Activated T-helper 1 cell treated with anti-CD3 and anti-CD28 coated beads, Interleukin-12 subunit alpha, Interleukin-12 subunit beta, Interleukin-2, Interleukin-4 antibody, amounts not matched to agents 30 ng/mL and 10 ng/mL and 1 ng/mL, durations not matched to agents 14 hours and 24 hours and 36 hours (primary cell): Measurements from ENCODE around the gene MACC1. TPM values are rescaled to one million over a fixed set of nuclear protein-coding genes. Genes with fewer than 3 reads are reported as not detected.

ENCODE experiments used
- DNase-seq: peaks from one replicate; pipeline ENCODE4 v3.0.0; 2021; ENCODE audit warnings: low spot score
- H3K27ac Mint-ChIP-seq: one replicate; pipeline ENCODE4 v1.8.0; 2021; ENCODE audit warnings: mild to moderate bottlenecking, mixed read lengths
- H3K27me3 Mint-ChIP-seq: one replicate; pipeline ENCODE4 v1.8.0; 2022; ENCODE audit warnings: mild to moderate bottlenecking, moderate library complexity, mixed read lengths; ENCODE audit not compliant: insufficient read depth
- H3K36me3 Mint-ChIP-seq: one replicate; pipeline ENCODE4 v1.8.0; 2021; ENCODE audit warnings: low read depth, mixed read lengths
- H3K4me1 Mint-ChIP-seq: one replicate; pipeline ENCODE4 v1.8.0; 2021; ENCODE audit warnings: low read depth, mixed read lengths
- H3K4me3 Mint-ChIP-seq: one replicate; pipeline ENCODE4 v1.8.0; 2021; ENCODE audit warnings: mild to moderate bottlenecking, moderate library complexity, mixed read lengths
- H3K9me3 Mint-ChIP-seq: one replicate; pipeline ENCODE4 v1.8.0; 2021; ENCODE audit warnings: mixed read lengths
- intact Hi-C: fragments of 100-400 bp; cut with micrococcal nuclease; formaldehyde crosslinking; loops from one replicate; pipeline ENCODE4 v1.15.1; 2024
- total RNA-seq: library from RNA; stranded (reverse); gene quantifications from 2 replicates; pipeline ENCODE4 v1.2.3, GENCODE V29; 2022

Gene MACC1, protein sequence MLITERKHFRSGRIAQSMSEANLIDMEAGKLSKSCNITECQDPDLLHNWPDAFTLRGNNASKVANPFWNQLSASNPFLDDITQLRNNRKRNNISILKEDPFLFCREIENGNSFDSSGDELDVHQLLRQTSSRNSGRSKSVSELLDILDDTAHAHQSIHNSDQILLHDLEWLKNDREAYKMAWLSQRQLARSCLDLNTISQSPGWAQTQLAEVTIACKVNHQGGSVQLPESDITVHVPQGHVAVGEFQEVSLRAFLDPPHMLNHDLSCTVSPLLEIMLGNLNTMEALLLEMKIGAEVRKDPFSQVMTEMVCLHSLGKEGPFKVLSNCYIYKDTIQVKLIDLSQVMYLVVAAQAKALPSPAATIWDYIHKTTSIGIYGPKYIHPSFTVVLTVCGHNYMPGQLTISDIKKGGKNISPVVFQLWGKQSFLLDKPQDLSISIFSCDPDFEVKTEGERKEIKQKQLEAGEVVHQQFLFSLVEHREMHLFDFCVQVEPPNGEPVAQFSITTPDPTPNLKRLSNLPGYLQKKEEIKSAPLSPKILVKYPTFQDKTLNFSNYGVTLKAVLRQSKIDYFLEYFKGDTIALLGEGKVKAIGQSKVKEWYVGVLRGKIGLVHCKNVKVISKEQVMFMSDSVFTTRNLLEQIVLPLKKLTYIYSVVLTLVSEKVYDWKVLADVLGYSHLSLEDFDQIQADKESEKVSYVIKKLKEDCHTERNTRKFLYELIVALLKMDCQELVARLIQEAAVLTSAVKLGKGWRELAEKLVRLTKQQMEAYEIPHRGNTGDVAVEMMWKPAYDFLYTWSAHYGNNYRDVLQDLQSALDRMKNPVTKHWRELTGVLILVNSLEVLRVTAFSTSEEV
- total RNA-seq, result not detected in 2 replicates

DNA sequence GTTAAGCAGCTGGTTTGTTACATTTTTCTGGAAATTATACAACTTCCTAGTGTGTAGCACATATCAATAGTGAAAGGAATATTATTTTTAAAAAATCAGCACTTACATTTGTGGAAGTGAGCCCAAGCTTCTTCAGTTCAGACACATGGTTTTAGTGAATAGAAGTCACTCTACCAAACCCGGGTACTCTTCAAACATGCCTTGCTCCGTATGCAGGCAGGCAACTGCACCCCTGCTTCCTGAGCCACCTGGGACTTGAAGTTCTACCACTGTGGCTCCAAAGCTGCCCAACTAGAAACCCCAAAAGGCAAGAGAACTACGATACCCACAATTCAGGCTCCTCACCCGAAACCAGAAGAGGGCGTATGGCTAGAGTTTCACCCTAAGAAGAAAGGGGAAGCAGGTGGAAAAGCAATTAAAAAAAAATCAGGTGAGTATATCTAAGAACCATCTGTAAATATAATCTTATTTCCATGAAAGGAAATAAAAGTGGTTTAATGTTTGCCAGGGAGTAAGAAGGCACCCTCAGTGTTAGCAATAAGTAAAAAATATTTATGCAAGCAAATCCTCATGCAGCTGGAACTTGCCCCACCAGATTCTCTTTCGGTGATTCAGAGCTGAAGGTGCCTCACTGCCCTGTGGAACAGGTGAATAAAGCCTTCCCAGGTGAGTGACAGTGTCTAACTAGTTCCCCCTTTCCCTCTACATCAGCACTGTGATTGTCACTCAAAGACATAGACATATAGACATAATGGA lies at the start of gene MACC1:
Gene MACC1, minus strand, starts transcription at position 192 of the 756 bp plus-strand sequence. CDS start 55,522 bp downstream, outside the sequence.
- no peak within 1 kb of the TSS for H3K4me3 Mint-ChIP-seq
- DNase-seq, result no peak

DNA sequence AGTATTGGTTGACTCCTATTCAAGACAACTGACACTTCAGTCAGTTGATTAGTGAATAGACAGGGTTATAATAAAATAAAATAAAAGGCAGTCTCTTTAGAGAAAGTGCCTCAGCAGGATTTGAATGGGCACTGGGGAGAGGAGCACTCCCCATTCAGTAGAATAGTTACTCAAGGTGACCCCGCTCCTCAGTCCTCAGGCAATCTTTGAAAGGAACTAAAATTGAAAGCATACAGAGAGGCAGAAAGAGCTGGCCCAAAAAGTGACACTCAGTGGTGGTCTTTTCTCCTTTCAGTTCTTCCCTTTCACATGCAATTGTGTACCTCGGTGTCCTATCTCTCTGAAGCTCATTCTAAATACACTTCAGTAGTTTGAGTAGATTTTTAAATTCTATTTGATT lies 47.4 kb upstream of the MACC1 start:
- no peaks in the 10 kb centered on the region for H3K9me3 Mint-ChIP-seq
- no peaks in the 10 kb centered on the region for H3K36me3 Mint-ChIP-seq
- DNase-seq, result no peak
- no peak overlapping the region for H3K27ac Mint-ChIP-seq
- intact Hi-C loops, result no loop called here
- no peaks in the 10 kb centered on the region for H3K4me1 Mint-ChIP-seq
- no peaks in the 10 kb centered on the region for H3K27me3 Mint-ChIP-seq
- no peak overlapping the region for H3K4me3 Mint-ChIP-seq

More for the DNA sequence above, at the start of gene MACC1:
- Mint-ChIP-seq H3K27ac (no peak within 1 kb of the TSS), H3K9me3 (no peaks in the 10 kb centered on the region), H3K4me1 (no peaks in the 10 kb centered on the region), H3K36me3 (no peaks in the 10 kb centered on the region), H3K27me3 (no peaks in the 10 kb centered on the region)
- intact Hi-C loops, result no loop called here

DNA sequence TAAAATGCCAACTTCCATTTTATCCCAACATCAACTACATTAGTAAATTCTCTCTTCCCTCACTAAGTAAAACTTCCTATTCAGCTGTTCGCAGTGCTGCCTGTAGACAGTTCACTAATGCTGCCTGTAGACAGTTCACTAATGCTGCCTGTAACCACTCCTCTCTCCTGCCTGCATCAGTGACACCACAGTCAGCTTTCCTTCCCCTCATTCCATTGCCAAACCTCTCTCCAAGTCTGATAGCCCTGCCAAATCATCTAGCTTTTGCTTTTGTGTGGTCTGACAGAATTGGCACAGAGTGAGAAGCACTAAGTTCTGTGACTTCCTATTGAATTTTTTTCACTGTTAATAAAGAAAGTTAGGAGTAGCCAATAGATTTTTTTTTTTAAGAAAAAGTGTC lies 43.0 kb upstream of the MACC1 start:
- Mint-ChIP-seq H3K27me3 (no peaks in the 10 kb centered on the region), H3K27ac (no peak overlapping the region), H3K36me3 (no peaks in the 10 kb centered on the region), H3K4me3 (no peak overlapping the region), H3K9me3 (no peaks in the 10 kb centered on the region), H3K4me1 (no peaks in the 10 kb centered on the region)
- intact Hi-C loops, result no loop called here
- no peak for DNase-seq

DNA sequence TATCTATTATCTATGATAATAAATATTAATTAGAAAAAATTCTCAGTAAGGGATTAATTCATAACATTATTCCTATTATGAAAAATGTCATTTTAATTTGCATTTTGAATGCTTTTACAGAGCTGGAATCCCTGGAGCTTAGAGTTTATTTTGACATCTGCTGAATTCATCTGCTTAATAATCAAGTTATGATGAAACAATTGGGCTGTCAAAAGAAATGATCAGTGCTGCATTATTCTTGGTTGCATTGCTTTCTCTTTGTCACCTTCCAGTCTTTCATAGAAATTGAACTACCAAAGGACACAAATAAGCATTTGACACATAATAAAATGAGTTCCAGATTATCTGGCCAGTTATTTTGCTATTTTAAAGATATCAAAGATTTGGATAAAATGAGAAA lies 40.0 kb upstream of the MACC1 start:
- Mint-ChIP-seq H3K36me3 (no peaks in the 10 kb centered on the region), H3K27me3 (no peaks in the 10 kb centered on the region), H3K4me3 (no peak overlapping the region), H3K9me3 (no peaks in the 10 kb centered on the region), H3K27ac (no peak overlapping the region), H3K4me1 (no peaks in the 10 kb centered on the region)
- DNase-seq, result no peak
- intact Hi-C loops, result no loop called here

DNA sequence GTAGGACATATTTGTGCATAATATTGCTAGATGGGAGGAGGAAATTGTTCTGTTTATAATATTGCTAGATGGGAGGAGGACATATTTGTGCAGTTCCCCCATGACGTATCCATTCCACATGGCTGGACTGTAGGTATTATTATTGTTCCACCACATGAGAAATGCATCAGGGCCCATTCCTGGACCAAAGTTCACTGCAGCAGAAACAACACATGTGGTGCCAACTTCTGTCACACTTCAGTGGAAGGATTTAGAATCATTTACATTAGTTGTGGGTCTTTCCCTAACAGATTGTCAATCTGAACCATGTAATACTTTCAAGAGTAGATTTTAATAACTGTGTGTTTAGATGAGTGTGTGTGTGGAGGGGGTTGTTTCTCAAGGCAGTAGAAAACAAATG lies 32.7 kb upstream of the MACC1 start:
- intact Hi-C loops, result no loop called here
- H3K4me3 Mint-ChIP-seq, result no peak overlapping the region
- DNase-seq, result no peak
- no peak overlapping the region for H3K27ac Mint-ChIP-seq
- no peaks in the 10 kb centered on the region for H3K9me3 Mint-ChIP-seq
- H3K36me3 Mint-ChIP-seq, result no peaks in the 10 kb centered on the region
- H3K27me3 Mint-ChIP-seq, result no peaks in the 10 kb centered on the region
- H3K4me1 Mint-ChIP-seq, result no peaks in the 10 kb centered on the region

DNA sequence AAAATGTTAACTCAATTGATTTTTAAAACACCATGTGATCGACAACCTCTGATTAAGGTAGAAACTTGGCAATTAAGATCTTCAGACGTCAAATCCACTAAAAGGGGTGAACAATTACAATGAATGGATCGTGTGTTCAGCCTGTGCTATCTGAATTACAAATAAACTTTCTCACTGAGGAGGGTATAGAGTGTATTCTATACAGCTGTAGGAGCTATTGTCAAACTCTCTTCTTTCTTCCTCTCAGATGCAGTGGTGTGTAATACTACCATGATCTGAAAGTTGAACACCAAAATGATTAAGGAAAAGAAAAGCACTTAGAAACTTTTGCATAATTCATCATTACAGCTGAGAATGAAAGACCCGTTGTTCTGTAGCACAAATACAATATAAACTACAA lies 32.2 kb upstream of the MACC1 start:
- Mint-ChIP-seq H3K4me3 (no peak overlapping the region), H3K4me1 (no peaks in the 10 kb centered on the region), H3K27me3 (no peaks in the 10 kb centered on the region), H3K9me3 (no peaks in the 10 kb centered on the region), H3K27ac (no peak overlapping the region), H3K36me3 (no peaks in the 10 kb centered on the region)
- no peak for DNase-seq
- intact Hi-C loops, result no loop called here

DNA sequence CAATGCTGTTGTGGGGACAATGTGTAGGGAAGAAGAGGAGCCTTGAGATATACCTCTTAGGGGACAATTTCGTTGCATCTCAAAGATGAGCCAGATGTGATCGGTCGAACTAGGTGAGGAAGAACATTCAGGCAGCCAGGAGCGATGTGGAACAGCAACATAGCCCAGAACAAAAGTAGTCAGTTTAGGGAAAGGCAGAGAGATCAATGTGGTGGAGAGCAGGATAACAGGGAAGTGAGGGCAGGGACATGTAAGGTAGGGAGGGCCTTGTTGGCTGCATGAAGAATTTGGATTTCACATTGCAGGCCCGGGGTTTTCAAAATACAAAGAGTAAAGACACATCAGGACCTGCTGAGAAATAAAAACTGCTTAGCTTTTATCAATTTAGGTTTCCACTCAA lies 29.1 kb upstream of the MACC1 start:
- H3K36me3 Mint-ChIP-seq, result no peaks in the 10 kb centered on the region
- no peaks in the 10 kb centered on the region for H3K9me3 Mint-ChIP-seq
- no peak overlapping the region for H3K4me3 Mint-ChIP-seq
- H3K4me1 Mint-ChIP-seq, result no peaks in the 10 kb centered on the region
- no peak overlapping the region for H3K27ac Mint-ChIP-seq
- no peaks in the 10 kb centered on the region for H3K27me3 Mint-ChIP-seq
- DNase-seq, result no peak
- intact Hi-C loops, result no loop called here

DNA sequence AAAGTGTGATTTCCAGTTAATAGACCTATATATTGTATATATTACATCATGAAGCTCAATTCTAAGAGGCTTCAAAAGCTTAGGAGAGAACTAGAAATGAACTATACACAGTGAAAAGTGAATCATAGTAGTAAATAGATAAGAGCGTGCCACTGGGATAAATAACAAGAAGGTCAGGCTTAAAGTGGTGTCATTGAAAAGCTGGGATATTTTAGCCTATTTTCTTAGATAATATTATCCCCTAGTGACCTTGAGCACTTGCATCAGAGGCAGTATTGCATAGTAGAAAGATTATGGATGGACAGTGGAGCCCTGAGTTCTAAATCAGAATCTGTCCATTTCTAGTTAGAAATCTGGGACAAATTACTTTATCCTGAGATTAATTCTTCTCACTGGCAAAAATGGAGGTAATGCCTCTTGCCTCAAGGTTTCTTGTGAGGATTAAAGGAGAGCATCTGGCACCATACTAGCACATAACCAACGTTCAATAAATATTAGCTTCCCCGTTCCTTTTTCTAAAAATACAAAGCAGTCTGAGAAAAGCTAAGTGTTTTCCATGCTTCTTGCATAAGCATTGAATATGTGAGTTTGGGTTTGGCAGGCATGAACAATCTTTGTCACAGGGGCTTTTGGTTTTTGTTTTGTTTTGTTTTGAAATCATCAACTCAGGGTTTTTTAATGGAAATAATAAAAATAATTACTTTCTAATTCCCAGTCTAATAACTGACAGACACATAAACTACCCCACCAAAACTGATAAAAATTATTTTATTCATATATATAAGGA lies 27.3 kb upstream of the MACC1 start:
- H3K27ac Mint-ChIP-seq, result no peak overlapping the region
- no peaks in the 10 kb centered on the region for H3K36me3 Mint-ChIP-seq
- H3K9me3 Mint-ChIP-seq, result no peaks in the 10 kb centered on the region
- H3K4me3 Mint-ChIP-seq, result no peak overlapping the region
- no peaks in the 10 kb centered on the region for H3K4me1 Mint-ChIP-seq
- intact Hi-C loops, result no loop called here
- H3K27me3 Mint-ChIP-seq, result no peaks in the 10 kb centered on the region
- no peak for DNase-seq

DNA sequence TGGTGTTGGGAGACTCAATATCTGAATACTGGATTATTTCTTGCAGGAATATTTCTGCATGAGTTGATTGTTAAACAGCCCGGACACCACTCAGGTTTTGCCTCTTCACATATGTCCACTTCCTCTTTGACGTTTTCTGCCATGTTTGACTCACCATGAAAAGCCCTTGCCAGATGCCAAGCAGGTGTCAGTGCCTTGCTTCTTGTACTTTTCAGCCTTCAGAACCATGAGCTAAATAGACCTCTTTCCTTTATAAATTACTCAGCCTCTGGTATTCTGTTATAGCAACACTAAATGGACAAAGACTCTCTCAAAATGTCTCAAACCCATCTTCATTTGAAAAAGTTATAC lies 24.7 kb upstream of the MACC1 start:
- Mint-ChIP-seq H3K9me3 (no peaks in the 10 kb centered on the region), H3K4me3 (no peak overlapping the region)

DNA sequence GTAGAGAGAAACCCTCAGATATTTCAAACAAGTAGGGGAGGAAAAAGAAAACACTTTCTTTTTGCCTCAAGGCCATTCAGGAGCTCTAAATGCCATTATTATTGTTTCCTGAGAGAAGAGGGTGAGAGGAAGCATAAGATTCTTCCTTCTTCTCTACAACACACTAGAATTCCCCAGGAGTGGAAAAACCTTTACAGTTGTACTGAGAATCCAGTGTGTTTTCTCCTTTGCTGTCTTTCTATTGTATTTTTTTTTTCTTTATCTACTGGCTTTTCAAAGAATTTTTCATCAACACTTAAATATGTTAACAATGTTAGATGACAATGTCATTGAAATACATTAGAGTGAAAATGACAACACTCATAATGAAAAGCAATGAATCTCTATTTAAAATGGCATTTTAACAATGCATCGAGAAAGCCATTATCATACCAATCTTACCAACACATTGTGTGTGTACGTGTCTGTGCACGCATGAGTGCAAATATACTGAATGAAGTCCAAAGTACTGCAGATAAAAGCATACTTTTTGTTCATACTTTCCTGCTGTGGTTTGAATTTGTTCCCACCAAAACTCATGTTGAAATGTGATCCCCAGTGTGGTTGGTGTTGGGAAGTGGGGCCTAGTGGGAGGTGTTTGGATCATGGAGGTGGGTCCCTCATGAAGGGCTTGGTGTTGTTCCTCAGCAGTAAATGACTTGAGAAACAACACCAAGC lies 24.2 kb upstream of the MACC1 start:
- Mint-ChIP-seq H3K27ac (no peak overlapping the region), H3K4me1 (peaks cover 5% of the 10 kb centered on the region), H3K27me3 (no peaks in the 10 kb centered on the region), H3K36me3 (no peaks in the 10 kb centered on the region), H3K9me3 (no peaks in the 10 kb centered on the region), H3K4me3 (no peak overlapping the region)
- intact Hi-C loops, result no loop called here
- no peak for DNase-seq

More for the DNA sequence above, 24.7 kb upstream of the MACC1 start:
- no peaks in the 10 kb centered on the region for H3K36me3 Mint-ChIP-seq
- peaks cover 5% of the 10 kb centered on the region for H3K4me1 Mint-ChIP-seq
- intact Hi-C loops, result no loop called here
- no peaks in the 10 kb centered on the region for H3K27me3 Mint-ChIP-seq
- no peak for DNase-seq
- no peak overlapping the region for H3K27ac Mint-ChIP-seq

DNA sequence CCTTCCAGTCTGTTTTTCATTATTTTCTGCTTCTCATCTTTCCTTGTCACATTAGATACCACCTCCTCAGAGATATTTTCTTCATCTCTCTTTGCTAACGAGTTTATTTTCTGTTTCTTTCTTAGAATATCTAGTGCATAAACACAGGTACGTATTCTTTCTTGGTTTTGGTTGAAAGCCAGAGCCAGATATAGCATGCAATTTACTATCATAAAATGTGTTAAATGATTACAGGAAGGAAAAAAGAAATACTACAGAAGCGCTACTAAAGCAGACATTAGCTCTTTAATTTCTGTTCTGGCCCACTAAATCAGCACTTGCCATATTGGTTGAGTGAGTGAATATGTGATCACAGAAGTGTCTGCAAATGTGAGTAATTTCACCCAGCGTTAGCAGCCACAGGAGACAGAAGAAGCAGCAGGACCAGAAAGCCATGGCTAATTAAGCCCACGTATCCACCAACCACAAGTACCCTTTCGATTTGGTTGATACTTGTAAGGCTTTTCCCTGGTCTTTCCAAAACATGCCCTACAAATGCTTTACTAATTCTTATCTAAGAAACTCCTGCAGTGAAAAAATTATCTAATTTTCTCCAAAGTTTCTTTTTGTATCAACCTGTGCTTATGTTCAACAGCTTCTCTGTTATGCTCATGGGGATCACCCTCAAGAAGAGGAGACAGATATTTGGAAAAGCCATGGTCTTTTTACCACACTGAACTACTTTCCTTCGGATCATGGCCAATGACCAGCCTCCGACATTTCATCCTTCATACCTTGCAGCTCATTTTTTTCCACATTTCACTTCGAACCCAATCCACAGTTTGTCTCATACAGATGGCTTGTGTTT lies 23.1 kb upstream of the MACC1 start:
- H3K36me3 Mint-ChIP-seq, result no peaks in the 10 kb centered on the region
- H3K4me3 Mint-ChIP-seq, result no peak overlapping the region
- H3K4me1 Mint-ChIP-seq, result peaks cover 5% of the 10 kb centered on the region
- intact Hi-C loops, result no loop called here
- no peak for DNase-seq
- H3K9me3 Mint-ChIP-seq, result no peaks in the 10 kb centered on the region
- no peak overlapping the region for H3K27ac Mint-ChIP-seq
- no peaks in the 10 kb centered on the region for H3K27me3 Mint-ChIP-seq
